GM10248 (cell line): ENCODE results near the gene APEH.

Experiments used
- CTCF ChIA-PET: fragments of 300-600 bp; sonication (Branson Sonifier 250); formaldehyde crosslinking; extraction: SDS; loops from one replicate; lab custom pipeline; 2021; ENCODE audit warnings: antibody characterized with exemption; lab: Yijun Ruan, JAX
- POLR2A ChIA-PET: fragments of 350-650 bp; sonication (Branson Sonifier 250); formaldehyde crosslinking; extraction: SDS; loops from one replicate; lab custom pipeline; 2020; ENCODE audit warnings: antibody characterized with exemption; lab: Yijun Ruan, JAX
- DNase-seq: peaks from one replicate; pipeline ENCODE4 v3.0.0; 2012; ENCODE audit errors: extremely low spot score
- TF ChIP-seq, protein P1 (sequence below): IDR thresholded peaks from 2 replicates; pipeline ENCODE4 v1.5.1; 2012; ENCODE audit warnings: mild to moderate bottlenecking, low read depth; ENCODE audit errors: extremely low read depth, missing control alignments, control extremely low read depth

APEH gene

GRCh38 chr3:49720855-49721595 lies 46.9 kb downstream of the APEH start:
- ChIA-PET CTCF (interaction anchor here (0.8 to 6.4 kb wide), 5 partner anchors 19 to 504 kb away, joined by 3 to 37 read pairs (median 3); no protein-coding TSS in a partner anchor), POLR2A (no interaction called here)
- DNase-seq = no peak
- TF ChIP-seq, protein P1, sequence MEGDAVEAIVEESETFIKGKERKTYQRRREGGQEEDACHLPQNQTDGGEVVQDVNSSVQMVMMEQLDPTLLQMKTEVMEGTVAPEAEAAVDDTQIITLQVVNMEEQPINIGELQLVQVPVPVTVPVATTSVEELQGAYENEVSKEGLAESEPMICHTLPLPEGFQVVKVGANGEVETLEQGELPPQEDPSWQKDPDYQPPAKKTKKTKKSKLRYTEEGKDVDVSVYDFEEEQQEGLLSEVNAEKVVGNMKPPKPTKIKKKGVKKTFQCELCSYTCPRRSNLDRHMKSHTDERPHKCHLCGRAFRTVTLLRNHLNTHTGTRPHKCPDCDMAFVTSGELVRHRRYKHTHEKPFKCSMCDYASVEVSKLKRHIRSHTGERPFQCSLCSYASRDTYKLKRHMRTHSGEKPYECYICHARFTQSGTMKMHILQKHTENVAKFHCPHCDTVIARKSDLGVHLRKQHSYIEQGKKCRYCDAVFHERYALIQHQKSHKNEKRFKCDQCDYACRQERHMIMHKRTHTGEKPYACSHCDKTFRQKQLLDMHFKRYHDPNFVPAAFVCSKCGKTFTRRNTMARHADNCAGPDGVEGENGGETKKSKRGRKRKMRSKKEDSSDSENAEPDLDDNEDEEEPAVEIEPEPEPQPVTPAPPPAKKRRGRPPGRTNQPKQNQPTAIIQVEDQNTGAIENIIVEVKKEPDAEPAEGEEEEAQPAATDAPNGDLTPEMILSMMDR = no peak

DNA sequence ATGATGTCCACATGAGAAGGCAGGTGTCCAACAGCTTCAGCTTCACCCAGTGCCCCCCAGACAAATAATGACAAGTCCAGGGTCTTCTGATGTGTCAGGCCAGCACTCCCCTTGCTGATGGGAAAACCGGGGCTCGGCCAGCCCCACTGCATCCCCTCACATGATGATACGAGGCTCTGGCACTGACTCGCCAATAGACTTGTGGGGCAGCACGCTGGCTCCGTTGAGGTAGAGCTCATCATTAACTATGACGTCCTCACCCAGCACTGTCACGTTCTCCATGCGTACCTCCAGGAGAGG lies 47.4 kb downstream of the APEH start:
- ChIA-PET CTCF (interaction anchor here (0.8 to 6.4 kb wide), 4 partner anchors 19 to 504 kb away, joined by 3 to 37 read pairs (median 8); no protein-coding TSS in a partner anchor), POLR2A (no interaction called here)
- TF ChIP-seq, protein P1 = no peak
- DNase-seq = no peak

DNA sequence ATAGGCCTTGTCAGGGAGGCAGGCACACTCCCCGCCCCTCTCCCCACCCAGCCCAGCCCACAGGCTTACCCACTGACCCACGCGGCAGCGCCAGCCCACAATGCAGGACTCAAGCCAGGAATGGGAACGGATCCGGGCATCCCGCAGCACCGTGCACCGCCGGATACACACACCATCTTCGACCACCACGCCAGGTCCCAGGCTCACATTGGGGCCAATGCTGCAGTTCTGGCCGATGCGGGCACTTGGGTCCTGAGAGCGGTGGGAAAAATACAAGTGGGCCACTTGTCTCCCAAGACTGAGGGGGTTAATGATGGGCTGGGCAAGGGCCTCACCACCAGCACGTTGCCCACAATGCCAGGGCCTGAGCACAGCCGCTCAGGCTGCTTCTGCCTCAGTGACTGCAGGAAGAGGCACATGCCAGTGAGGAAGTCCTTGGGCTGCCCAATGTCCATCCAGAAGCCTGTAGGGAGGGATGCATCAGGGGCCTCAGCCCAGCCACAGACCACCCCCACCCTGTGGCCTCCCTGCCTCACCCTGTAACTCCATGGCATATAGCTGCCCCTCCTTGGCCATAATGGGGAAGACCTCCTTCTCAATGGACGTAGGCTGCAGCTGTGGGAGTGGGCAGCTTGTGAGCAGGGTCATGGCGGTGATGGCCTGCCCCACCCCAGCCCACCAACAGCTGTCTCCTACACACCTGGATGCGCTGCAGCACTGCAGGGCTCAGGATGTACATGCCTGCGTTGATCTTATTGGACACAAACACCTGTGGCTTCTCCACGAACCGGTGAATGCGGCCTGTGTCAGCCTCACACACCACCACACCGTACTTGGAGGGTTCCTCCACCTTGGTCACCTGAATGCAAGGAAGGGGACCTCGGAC lies 48.0 kb downstream of the APEH start:
- TF ChIP-seq, protein P1 = no peak
- ChIA-PET CTCF (interaction anchor here (0.8 to 6.4 kb wide), 4 partner anchors 20 to 117 kb away, joined by 3 to 37 read pairs (median 3); partner anchors contain the start of gene INKA1), POLR2A (no interaction called here)
- DNase-seq = no peak

- ChIA-PET CTCF (interaction anchor here (1.3 to 1.4 kb wide), 3 partner anchors 20 to 80 kb away, joined by 3 read pairs; partner anchors contain the start of gene INKA1), POLR2A (interaction anchor here (0.8 to 1.0 kb wide), 2 partner anchors 10 to 80 kb away, joined by 3 to 4 read pairs; no protein-coding TSS in a partner anchor)
- TF ChIP-seq, protein P1 = no peak
- no peak for DNase-seq
Measured at GRCh38 chr3:49722896-49723295, 48.7 kb downstream of the APEH start.

DNA sequence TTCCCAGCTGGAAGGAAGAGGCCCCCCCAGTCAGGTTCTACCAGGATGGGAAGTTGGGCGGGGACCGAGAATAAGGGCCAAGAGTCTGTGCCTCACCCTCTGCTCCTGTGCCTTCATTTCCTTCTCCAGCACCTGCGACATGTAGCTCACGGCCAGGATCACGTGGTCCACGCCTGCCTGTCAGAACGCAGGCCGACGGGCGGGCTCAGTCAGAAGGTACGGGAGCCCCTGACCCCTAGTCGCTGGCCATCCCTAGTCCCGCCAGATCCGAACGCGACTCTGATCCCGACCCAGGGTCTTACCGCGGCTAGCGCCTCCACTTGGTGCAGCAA lies 49.1 kb downstream of the APEH start:
- ChIA-PET POLR2A (interaction anchor here (0.8 to 1.0 kb wide), 2 partner anchors 10 to 79 kb away, joined by 3 to 4 read pairs; no protein-coding TSS in a partner anchor), CTCF (interaction anchor here (1.3 to 1.5 kb wide), 4 partner anchors 20 to 183 kb away, joined by 3 read pairs; partner anchors contain the start of gene INKA1)
- peak; percentile 60 for DNase-seq
- TF ChIP-seq, protein P1 = no peak
